ENCODE results near the gene TSPEAR.
"Not testable (repeated sequence)": the region's sequence is repeated elsewhere in the genome, so short reads cannot be mapped to it uniquely, and the experiment has no call there.

Gene TSPEAR

GRCh38 chr21:44649521-44650100 is 61.8 kb downstream of the TSPEAR start:
- CTCF ChIA-PET: no interaction called here
- POLR2A ChIA-PET (ENCODE audit: low non-redundant PET): no interaction called here
- DNase-seq (ENCODE audit: low spot score): no peak
- TF ChIP-seq CTCF (conservative IDR thresholded peaks at IDR 0.05; ENCODE audit: low read depth): no peak
- H3K27ac ChIP-seq: no peak overlapping the region

GRCh38 chr21:44648557-44649311 is 62.6 kb downstream of the TSPEAR start:
- CTCF ChIA-PET: no interaction called here

GRCh38 chr21:44647222-44647552 is 64.2 kb downstream of the TSPEAR start:
- DNase-seq (ENCODE audit: low spot score): no peak
- no peak for TF ChIP-seq CTCF (conservative IDR thresholded peaks at IDR 0.05; ENCODE audit: low read depth)
- POLR2A ChIA-PET (ENCODE audit: low non-redundant PET): no interaction called here
- CTCF ChIA-PET: interaction anchor here (0.6 to 1.4 kb wide), 3 partner anchors 13 to 136 kb away, joined by 3 to 7 read pairs (median 3); no protein-coding TSS in a partner anchor
- H3K27ac ChIP-seq: no peak overlapping the region

More at GRCh38 chr21:44648557-44649311, 62.6 kb downstream of the TSPEAR start:
- TF ChIP-seq CTCF (conservative IDR thresholded peaks at IDR 0.05; ENCODE audit: low read depth): no peak
- POLR2A ChIA-PET (ENCODE audit: low non-redundant PET): no interaction called here
- no peak overlapping the region for H3K27ac ChIP-seq
- no peak for DNase-seq (ENCODE audit: low spot score)

- DNase-seq (ENCODE audit: low spot score): not testable (repeated sequence)
- ChIA-PET CTCF (interaction anchor here (0.6 to 1.4 kb wide), 3 partner anchors 72 to 315 kb away, joined by 3 to 7 read pairs (median 3); no protein-coding TSS in a partner anchor), POLR2A (ENCODE audit: low non-redundant PET) (interaction anchor here (0.7 kb wide), 1 partner anchor 271 kb away, joined by 3 read pairs; no protein-coding TSS in a partner anchor)
Observed at GRCh38 chr21:44646366-44647221, 64.8 kb downstream of the TSPEAR start, which contains the start of gene KRTAP10-11. TSS of gene KRTAP10-11 (plus strand) at chr21:44646414. CDS start at chr21:44646459, 45 bp downstream.

GRCh38 chr21:44644878-44645277 is 66.5 kb downstream of the TSPEAR start:
- CTCF ChIA-PET: no interaction called here
- POLR2A ChIA-PET (ENCODE audit: low non-redundant PET): no interaction called here
- TF ChIP-seq CTCF (conservative IDR thresholded peaks at IDR 0.05; ENCODE audit: low read depth): no peak
- H3K27ac ChIP-seq: no peak overlapping the region
- no peak for DNase-seq (ENCODE audit: low spot score)

More at GRCh38 chr21:44646366-44647221, 64.8 kb downstream of the TSPEAR start, which contains the start of gene KRTAP10-11:
- not testable (repeated sequence) for H3K27ac ChIP-seq

GRCh38 chr21:44643741-44644310 is 67.5 kb downstream of the TSPEAR start:
- no peak overlapping the region for H3K27ac ChIP-seq
- no peak for DNase-seq (ENCODE audit: low spot score)
- ChIA-PET POLR2A (ENCODE audit: low non-redundant PET) (no interaction called here), CTCF (no interaction called here)
- no peak for TF ChIP-seq CTCF (conservative IDR thresholded peaks at IDR 0.05; ENCODE audit: low read depth)
